Dedifferentiated amniotic fluid mesenchymal stem cell (primary cell): ENCODE measurements around the gene ADARB2.
"Not testable (repeated sequence)": the region's sequence is repeated elsewhere in the genome, so short reads cannot be mapped to it uniquely, and the experiment has no call there.

Source experiments
- DNase-seq: peaks from one replicate; pipeline ENCODE4 v3.0.0-alpha.2; 2016; ENCODE audit errors: extremely low spot score

ADARB2 gene

DNA sequence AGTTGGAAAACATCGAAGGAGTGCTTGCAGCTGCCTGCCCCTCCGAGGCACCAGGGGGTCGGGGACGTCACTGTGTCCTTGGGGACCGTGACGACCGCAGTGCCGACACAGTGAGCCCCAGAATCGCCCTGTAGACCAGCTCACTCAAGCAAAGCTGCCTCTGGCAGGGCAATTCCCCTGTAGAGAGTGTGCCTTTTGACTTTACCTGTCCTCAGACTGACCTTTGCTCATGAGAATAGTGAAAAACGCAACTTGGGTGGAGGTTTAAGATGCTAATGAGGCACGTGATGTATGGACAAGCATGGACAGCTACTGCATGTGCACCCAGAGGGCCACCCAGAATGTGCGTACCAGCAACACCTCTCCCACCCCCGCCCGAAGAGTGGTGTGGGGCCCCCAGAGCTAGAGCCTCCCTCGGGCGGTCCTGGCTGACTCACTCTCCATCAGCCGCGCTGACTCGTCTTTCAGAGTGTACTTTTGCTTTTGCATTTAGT lies 271.9 kb downstream of the ADARB2 start:
- no peak for DNase-seq

DNA sequence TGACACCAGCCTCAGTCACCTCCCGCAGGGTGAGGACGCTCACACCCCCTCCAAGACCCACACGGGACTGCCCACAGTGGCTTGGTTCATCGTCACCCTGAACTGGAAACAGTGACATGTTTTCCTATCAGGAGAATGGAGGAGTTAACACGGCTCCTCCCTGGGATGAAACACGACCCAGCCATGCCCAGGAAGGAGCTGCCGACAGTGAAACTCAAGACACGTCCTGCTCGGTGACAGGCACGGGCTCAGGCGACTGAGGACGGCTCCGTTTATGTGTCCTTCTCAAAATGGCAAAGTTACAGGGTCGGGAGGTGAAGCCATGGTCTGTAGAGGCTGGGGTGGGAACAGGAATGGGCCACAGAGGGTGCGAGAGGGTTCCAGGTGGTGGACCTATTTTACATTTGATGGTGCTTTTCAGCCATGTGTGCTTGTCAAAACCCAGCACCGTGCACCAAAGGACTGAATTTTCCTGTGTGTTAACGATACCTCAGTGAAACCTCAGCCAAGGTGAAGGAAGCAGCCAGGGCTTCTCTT lies 272.4 kb downstream of the ADARB2 start:
- no peak for DNase-seq

DNA sequence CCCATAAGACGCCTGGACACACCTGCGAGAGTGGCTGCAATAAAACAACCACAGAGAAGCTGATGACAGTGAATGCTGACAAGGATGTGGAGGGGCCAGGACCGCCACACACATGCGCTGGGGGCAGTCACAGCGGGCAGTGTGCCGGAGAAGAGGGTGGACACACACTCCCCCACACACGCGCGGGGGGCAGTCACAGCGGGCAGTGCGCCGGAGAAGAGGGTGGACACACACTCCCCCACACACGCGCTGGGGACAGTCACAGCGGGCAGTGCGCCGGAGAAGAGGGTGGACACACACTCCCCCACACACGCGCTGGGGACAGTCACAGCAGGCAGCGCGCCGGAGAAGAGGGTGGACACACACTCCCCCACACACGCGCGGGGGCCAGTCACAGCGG lies 273.4 kb downstream of the ADARB2 start:
- not testable (repeated sequence) for DNase-seq

DNA sequence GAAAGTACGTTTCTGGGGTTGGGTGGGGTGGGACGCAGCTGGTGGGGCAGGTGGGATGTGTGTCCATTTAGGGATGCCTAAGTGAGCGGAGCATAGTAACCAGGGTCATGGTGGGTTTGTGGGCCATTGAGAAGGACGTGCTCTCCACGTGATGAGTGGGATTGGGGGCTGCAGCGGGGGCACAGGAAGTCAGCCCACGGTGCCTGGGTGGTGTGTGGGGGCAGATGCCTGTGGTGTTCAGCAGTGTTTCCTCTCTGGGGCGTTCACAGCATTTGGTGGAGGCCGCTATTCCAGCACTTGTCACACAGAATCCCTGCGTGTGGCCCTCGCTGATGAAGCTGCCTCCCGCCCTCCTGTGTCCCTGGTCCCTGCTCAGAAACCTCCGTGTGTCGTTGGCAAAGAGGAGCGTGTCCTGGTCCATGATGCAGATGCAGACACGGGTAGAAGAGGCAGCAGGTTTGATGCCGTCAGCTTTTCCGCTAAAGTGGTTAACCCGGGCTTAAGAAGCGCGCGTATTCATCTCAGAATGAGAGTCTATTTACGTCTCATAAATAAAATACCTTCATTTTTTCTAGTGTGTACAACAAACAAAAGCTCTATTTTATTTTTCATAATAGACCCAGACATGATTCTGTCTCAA lies 274.2 kb downstream of the ADARB2 start:
- DNase-seq = no peak

DNA sequence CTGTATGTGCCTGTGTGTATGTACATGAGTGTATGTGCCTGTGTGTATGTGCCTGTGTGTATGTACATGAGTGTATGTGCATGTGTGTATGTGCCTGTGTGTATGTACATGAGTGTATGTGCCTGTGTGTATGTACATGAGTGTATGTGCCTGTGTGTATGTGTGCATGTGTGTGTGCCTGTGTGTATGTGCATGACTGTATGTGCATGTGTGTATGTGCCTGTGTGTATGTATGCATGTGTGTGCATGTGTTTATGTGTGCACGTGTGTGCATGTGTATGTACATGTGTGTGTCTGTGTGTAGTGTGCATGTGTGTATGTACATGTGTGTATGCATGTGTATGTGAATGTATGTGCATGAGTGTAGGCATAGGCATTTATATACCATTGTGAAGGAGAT lies 274.8 kb downstream of the ADARB2 start:
- DNase-seq = no peak

DNA sequence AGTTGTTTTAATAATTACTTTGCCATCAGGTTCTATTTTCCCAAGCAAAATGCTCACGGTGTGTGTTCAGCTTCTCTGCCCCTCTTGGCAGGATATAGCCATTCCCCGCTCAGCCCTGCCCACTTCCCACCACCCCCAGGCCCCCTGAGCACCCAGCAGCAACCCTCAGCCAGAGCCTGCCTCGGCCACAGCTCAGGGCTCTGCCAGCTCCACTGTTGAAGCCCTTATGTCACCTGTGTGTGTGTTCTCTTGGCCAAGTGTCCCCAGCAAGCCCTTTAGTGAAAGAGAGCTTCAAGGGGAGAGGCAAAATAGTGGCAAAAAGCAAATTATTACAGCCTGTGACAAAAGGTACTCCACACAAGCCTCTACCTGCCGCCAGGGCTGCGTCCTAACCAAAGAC lies 275.3 kb downstream of the ADARB2 start:
- DNase-seq = no peak

DNA sequence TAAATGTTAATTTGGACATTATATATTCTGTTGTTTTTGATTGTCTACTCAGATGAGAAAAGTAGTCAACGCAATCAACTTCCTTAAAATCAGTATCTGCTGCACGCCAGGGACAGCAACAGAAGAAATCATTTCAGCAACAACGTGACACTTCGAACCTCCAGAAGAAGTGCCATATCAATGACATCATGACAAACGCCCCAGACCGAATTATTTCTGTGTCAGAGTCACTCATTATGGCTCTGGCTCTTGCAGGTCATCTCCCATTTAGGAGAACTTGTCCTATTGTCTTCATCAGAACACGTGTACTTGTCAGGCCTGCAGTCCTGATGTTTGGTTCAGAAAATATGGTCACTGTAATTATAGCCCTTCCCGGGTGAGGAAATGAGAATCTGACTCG lies 276.3 kb downstream of the ADARB2 start:
- no peak for DNase-seq

DNA sequence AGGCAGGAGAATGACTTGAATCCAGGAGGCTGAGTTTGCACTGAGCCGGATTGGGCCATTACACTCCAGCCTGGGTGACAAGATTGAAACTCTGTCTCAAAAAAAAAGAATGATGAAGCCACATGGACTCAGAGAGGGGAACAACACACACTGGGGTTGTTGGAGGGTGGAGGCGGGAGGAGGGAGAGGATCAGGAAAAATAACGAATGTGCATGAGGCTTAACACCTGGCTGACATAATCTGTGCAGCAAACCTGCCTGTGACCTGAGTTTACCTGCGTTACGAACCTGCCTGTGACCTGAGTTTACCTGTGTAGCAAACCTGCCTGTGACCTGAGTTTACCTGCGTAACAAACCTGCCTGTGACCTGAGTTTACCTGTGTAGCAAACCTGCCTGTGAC lies 277.7 kb downstream of the ADARB2 start:
- DNase-seq = not testable (repeated sequence)

DNA sequence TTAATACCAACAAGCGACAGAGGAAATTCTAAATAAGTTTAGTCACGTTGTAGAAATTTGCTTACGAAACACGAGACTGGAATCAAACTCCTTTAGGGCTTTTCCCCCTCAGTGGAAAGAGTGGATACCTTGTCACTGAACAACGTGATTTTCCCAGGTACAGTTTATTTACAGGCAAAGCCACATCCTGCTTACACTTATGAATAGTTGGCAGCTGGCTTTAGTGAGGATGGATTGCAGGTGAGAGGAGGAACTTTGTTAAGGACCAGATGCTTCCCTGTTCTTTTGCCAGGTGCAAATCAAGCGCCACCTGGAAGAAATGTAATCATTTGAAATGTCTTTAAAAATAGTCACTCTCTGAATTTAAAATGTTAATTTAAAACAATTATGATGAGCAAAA lies 282.4 kb downstream of the ADARB2 start:
- no peak for DNase-seq

DNA sequence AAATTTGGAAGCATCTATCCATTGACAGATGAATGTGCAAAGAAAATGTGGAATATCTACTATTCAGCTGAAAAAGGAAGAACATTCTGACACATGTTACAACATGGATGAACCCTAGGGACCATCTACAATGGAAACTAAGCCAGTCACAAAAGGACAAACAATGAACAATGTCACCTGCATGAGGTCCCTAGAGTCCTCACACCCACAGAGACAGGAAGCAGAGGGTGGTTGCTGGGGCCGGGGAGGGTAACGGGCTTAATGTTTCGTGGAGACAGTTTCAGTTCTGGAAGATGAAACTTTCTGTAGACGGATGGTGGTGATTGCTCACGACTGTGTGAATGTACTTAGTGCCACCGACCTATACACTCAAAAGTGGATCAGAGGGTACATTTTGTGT lies 282.9 kb downstream of the ADARB2 start:
- DNase-seq = no peak

DNA sequence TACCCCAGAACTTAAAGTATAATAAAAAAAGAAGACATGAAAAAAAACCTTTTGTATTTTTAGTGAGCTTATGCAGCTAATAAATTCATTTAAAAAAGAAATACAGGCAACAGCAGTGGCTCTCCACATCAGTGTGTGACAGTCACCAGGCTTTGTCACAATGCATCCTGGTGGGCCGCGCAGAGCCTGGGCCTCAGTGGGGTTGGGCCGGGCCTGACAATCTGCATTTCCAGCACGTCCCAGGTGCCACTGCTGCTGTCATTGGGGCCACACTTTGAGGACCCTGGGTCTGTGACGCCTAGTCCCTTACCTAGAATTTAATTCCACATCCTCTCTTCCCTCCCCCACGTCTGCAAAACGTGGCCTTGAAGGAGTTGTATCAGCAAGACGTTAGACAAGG lies 284.5 kb downstream of the ADARB2 start:
- no peak for DNase-seq

DNA sequence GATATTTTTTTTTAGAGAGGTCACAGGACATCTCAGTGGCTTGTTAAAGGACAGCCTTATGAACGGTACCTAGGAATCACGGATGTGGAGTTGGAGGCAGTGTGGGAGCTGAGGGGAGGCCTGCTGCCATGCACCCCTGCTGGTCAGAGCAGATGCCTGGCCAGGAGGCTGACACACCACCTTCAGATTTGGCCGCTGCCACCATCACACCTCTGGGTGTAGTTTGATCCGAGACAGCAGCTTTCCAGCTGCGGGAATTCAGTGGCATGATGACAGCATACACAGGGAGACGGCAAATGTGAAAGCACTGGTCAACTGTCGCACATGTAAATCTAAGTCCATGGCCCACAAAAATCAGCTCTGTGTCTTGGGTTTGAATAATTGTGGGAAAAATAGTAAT lies 285.4 kb downstream of the ADARB2 start:
- no peak for DNase-seq

DNA sequence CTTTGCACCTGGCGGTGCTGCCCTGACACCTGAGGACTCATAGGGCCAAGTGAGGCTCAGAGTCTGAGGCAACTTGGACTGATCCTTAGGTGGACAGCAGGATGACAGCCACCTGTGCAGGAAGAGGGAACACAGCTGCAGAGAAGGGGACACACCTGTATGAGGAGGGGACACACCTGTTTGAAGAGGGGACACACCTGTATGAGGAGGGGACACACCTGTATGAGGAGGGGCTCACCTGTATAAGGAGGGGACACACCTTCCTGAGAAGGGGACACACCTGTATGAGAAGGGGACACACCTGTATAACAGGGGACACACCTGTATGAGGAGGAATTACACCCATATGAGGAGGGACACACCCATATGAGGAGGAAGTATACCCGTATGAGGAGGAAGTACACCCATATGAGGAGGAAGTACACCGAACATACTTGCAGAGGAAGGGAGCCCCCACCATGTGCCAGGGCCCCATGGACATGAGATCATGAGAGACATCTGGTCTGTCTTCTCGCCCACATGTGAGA lies 285.9 kb downstream of the ADARB2 start:
- DNase-seq = no peak

DNA sequence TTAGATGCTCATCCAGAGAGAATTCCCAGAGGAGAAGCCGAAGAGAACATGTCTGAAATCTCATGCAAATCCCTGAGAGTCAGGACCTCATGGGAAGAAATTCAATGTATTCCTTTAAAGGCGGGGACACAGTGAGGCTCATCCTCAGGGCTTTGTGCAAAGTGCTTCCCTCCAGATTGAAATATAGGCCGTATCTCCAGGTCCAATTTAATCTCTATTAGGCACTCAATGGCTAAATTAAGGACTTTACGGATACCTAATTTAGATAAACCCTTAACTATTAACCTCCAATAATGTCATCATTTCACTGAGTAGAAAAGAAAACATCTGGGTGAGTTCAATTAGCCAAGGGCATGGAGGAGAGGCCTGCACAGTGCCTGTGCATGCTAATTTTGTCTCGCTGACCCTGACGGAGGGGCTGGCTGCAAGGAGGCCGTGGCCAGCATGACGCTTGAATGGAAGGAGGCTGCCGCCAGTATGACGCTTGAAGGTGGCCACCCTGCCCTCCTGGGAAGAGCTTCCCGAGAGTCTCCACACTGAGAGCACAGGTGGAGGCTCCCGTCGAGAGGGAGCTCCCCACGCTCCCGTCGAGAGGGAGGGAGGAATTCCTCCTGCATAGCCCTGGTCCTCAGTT lies 287.6 kb downstream of the ADARB2 start:
- DNase-seq = no peak

DNA sequence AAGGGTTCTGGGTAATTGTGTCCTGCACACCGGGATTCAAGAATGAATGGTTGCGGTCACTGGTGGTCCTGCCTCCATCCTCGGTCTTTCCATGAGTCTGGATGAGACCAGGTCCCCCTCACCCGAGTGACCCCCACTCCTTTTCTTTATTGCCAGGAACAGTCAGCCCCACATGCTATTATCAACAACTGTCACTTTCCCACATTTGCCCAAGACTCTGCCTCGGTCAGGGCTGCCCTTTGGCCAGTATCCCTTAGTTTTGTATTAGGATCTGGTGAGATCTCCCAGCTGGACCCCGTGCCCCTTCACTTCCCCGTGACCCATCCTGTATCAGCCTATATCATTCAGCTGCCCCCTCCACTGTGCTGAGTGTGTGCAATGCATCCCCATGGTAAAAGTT lies 288.3 kb downstream of the ADARB2 start:
- DNase-seq = no peak

DNA sequence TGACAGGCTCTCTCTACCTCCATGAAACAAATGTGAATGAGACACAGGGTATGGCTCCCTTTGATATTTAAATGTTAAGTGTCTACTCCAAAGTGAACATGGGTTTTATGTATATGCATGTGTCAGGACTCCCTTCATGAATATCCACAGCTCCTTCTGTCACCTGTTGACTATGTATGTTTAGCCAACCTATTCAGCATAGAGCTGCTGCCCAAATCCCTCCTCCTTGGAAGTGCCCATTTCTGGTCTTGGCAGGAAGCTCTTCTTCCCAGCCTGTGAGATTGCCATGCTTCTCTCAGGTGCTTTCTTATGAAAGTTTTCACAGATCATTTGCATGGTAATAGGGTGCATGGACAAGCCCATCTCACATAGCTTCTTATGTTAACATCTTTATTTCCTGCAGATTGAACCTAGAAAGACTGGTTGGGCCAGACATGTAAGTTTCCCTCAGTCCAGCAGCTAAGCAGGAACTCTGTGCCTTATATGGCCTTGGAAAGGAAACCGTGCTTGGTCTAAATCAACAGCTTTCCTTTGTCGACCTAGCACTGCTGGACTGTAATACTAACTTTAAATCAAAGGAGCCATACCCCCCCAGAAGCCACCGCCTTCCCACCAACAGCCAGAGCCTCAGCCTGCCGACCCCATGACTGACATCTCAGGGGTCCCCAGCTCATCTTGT lies 288.9 kb downstream of the ADARB2 start:
- no peak for DNase-seq

DNA sequence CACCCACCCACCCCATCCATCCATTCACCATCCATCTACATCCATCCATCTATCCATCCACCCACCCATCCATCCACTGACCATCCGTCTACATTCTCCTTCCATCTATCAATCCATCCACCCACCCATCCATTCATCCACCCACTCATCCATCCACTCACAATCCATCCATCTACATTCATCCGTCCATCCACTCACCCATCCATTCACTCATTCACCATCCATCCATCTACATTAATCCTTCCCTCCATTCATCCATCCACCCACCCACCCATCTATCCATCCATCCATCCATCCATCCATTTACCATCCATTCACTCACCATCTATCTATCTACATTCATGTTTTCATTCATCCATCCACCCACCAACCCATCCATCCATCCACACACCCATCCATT lies 292.5 kb downstream of the ADARB2 start:
- no peak for DNase-seq

DNA sequence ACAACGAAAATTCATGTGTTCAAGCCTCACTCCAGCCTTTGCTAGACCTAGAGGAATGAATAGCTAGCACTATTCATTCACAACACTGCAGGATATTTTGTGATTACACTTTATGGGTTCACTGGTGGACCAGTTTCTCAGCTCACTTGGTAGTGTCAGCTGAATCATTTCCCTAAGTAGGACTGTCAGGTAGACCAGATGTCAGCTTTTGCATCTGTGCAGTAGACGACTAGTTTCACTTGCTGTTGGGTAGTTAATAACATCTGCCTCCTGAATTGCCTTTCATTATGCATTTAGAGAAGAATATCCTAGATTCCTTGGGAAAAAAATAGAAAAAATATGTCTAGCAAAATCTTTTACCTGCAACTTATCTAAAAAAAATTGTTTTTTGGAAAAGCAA lies 296.4 kb downstream of the ADARB2 start:
- no peak for DNase-seq

DNA sequence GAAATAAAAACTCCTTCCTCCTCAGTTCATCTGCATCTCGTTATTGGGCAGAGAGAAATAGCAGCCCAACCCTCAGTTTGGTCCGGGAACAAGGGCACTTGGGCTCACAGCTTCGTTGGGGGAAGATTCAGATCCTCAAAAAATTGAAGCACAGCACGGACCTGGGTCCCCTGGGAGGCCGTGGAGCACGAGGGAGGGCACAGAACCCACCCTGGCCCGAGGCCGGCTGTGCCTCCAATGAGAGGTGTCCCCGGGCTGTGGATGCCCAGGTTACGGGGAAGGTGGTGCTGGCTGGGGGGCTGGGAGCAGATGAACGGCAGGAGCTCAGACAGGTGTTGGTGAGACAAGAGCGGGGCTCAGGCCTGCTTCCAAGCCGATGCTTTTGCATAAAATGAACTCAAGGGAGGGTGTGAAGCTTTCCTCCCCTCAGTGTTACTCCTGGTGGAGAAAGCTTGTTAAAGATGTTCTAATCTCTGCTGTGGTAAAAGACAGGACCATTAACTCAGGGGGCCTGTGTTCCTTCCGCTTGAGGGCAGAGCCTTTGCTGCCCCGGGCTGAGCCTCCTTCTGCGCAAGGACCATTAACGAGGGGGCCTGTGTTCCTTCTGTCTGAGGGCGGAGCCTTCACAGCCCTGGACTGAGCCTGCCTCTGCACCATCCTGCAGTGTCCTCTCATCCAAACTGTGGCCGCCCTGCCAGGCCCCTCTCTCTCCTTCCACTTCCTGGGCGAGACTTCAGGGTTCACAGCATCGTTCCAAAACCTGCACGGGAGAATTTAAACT lies 302.2 kb downstream of the ADARB2 start:
- no peak for DNase-seq

DNA sequence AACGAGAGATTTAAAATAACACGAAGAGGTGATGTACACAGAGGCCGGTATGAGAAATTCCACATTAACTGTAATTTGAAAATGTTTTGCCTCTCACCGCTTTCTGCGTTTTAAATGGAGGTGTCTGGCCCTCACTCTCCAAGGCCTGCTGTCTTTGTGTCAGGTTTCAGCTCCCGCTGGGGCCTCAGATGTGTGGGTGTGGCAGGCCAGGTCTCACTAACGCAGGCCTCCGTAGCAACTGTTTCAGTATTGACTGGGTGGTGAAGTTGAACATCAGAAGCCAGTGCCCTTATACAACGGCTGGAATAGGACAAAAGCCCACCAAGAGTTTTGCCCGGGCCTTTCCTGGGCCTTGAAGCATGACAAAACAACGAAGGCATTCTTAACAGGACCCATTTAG lies 303.1 kb downstream of the ADARB2 start:
- no peak for DNase-seq

DNA sequence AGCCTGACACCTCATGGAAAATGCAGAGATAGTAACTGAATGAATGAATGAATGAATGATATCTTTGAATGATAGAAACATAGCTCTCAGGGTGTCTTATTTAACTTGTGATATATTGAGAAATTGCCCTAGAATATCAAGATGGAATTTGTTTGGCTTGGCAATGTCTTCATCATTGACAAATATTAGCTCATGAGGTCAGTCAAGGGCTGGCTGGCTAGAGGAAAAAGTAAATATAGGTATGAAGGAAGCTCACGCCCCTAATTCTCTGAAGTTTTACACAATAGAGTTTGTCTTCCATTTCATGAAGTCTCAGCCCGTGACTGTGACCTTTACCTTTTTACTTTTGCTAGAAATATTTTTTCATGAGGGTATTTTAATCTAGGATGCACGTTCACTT lies 305.2 kb downstream of the ADARB2 start:
- DNase-seq = no peak

DNA sequence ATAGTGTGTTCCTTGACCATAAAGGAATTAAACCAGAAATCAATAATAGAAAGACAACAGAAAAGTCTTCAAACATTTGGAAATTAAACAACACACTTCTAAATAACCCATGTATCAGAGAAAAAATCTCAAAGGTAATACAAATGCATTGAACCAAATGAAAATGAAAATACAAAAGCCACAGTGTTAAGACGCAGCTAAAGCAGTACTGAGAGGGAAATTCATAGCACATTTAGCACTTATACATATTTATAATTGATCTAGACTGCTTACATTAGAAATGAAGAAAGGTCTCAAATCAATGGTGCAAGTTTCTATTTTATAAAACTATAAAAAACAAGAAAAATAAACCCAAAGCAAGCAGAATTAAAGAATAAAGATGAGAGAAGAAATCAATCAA lies 306.1 kb downstream of the ADARB2 start:
- DNase-seq = no peak
